Measurements from ENCODE around the gene LY6G6D.

LY6G6D gene

DNA sequence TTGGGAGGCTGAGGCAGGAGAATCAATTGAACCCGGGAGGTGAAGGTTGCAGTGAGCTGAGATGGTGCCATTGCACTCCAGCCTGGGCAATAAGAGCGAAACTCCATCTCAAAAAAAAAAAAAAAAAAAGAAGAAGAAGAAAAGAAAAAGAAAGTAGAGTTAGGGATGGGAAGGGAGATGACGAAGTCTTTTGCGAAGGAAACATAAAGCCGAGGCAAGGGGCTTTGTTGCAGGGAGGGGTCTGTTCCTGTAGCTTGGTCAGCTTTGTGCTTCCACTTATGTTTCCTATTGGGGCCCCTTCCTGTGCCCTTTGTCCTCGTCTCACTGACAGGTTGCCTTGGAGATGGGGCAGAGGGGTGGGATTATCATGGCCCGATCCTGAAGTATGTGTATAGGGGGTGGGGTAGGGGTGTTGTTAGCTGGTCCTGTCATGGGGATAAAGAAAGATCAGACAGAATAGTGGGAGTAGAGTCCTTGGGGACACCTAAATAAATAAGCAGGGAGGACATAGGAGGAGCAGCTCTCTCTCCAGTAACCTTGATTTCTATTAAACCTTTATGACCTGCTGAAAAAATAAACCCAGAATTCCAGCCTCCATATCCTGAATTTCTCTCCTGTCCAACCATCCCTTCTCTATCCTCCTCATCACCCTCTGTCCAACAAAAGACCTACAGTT is 22.3 kb downstream of the LY6G6D start:
- DNase-seq = peak; percentile 50

GRCh38 chr6:31737991-31738979 is 23.1 kb downstream of the LY6G6D start:
- peak; percentile 83 for DNase-seq

DNA sequence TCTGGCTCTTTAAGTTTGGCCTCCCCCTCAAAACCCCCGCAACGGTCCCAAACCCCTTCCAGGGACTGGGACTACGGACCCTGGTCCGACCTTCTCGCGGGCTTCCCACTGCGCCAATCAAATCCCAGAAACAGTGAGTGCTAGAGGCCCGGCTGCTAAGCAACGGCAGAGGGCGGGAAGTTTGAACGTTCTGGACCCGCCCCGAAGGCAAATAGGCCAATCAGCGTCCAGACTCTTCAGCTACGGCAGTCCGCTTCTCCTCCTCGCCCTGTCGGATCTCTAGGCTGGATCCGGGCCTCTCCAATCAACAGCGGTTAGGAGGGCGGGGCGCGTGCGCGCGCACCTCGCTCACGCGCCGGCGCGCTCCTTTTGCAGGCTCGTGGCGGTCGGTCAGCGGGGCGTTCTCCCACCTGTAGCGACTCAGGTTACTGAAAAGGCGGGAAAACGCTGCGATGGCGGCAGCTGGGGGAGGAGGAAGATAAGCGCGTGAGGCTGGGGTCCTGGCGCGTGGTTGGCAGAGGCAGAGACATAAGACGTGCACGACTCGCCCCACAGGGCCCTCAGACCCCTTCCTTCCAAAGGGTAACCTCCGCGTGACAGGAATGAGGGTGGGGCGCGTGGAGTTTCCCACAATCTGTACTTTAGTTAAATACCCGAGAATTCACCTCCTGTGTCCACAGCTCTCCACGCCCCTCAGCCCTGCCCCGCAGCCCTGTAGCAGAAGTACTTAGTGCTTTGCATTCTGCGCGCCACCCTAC is 24.7 kb downstream of the LY6G6D start, which contains the start of gene MSH5:
Gene MSH5, plus strand, starts transcription at position 367 of the 758 bp plus-strand sequence. CDS start 462 bp downstream, outside the sequence.
- peak; percentile 100 for DNase-seq

- no peak for DNase-seq
These were observed 25.5 kb downstream of the LY6G6D start for GRCh38 chr6:31740397-31741223.

DNA sequence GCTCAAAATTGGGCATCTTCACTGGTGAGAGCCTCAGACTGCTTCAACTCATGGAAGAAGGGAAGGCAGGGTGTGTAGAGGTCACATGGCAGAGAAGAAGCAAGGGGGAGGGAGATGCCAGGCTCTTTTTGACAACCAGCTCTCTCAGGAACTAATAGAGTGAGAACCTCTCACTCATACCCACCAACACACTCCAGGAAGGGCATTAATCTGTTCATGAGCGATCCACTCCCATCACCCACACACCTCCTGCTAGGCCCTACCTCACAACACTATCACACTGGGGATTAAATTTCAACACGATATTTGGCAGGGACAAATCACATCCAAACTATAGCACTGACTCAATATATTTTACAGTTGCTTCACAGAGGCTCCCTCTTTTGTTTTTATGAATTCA is 26.7 kb downstream of the LY6G6D start:
- DNase-seq = no peak

- DNase-seq = no peak
These were observed 27.7 kb downstream of the LY6G6D start for GRCh38 chr6:31742894-31743293.

GRCh38 chr6:31744422-31744821 is 29.3 kb downstream of the LY6G6D start:
- no peak for DNase-seq

- no peak for DNase-seq
These were observed 34.3 kb downstream of the LY6G6D start for GRCh38 chr6:31749301-31750036.

- DNase-seq = no peak
These were observed 35.4 kb downstream of the LY6G6D start for GRCh38 chr6:31750411-31751022.

- no peak for DNase-seq
These were observed 37.7 kb downstream of the LY6G6D start for GRCh38 chr6:31752739-31753319.

GRCh38 chr6:31758281-31758680 is 43.1 kb downstream of the LY6G6D start:
- no peak for DNase-seq

DNA sequence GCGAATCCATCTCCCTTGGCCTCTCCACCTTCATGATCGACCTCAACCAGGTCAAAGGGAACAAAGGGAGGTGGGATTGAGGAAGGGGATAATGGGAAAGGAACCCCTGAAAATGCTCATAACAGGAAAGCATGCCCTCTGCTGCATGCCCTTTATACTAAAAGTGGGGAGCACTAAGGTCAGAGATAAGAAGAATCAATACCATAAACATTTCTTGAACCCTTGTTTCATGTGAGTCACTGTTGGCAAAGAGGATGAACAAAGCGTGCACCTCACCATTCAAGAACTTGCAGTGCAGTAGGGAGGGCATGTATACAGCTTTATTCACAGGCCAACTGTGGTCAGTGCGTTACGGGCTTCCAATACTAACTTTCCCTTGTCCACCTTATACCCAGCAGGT is 45.6 kb downstream of the LY6G6D start:
- DNase-seq = no peak

DNA sequence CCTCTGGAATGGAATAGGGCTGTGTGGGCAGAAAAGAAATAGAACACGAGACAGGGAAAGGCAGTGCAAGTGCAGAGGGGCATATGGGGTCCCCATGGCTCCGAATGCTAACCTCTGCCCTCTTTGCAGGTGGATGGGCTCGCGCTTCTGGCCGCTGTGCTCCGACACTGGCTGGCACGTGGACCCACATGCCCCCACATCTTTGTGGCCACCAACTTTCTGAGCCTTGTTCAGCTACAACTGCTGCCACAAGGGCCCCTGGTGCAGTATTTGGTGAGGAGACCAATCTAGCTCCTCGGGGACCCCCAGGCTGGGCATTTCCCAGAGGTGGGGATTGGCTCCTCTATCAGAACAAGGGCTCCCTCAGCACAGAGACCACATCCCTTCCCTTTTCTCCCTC is 46.2 kb downstream of the LY6G6D start:
- DNase-seq = no peak

DNA sequence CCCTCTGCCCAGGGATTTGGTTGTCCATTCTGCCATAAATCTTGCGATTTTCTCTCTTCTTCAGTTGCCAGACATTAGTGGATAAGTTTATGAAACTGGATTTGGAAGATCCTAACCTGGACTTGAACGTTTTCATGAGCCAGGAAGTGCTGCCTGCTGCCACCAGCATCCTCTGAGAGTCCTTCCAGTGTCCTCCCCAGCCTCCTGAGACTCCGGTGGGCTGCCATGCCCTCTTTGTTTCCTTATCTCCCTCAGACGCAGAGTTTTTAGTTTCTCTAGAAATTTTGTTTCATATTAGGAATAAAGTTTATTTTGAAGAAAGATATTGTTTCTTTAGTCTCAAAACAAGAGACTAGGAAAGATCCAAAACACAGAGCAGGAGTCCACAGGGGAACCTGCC is 47.2 kb downstream of the LY6G6D start, which contains the start of gene SAPCD1:
Gene SAPCD1, plus strand, starts transcription at position 301 of the 400 bp plus-strand sequence. CDS start 399 bp downstream, outside the sequence.
- no peak for DNase-seq

- DNase-seq = no peak
These were observed 47.9 kb downstream of the LY6G6D start for GRCh38 chr6:31762878-31763618.

- no peak for DNase-seq
These were observed 48.4 kb downstream of the LY6G6D start for GRCh38 chr6:31763619-31763940.

DNA sequence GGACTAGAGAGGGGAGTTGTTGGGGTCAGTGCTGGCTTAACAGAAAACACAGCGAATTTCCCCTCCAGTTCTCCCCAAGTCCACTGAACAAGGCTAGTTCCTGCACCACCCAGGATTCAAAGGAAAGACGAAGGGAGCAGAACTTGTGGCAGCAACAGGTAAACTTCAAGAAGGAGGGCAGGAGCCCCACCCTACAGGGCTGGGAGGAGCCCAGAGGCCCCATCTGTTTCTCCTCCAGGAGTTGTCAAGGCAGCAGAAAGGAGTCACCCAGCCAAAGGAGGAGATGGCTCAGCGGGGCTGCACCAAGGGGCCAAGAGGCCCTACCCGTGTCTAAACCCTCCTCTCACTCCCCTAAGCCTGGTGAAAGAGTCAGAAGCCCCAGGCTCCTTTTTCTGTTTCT is 49.0 kb downstream of the LY6G6D start:
- no peak for DNase-seq

- DNase-seq = no peak
These were observed 50.4 kb downstream of the LY6G6D start for GRCh38 chr6:31765559-31765909.

DNA sequence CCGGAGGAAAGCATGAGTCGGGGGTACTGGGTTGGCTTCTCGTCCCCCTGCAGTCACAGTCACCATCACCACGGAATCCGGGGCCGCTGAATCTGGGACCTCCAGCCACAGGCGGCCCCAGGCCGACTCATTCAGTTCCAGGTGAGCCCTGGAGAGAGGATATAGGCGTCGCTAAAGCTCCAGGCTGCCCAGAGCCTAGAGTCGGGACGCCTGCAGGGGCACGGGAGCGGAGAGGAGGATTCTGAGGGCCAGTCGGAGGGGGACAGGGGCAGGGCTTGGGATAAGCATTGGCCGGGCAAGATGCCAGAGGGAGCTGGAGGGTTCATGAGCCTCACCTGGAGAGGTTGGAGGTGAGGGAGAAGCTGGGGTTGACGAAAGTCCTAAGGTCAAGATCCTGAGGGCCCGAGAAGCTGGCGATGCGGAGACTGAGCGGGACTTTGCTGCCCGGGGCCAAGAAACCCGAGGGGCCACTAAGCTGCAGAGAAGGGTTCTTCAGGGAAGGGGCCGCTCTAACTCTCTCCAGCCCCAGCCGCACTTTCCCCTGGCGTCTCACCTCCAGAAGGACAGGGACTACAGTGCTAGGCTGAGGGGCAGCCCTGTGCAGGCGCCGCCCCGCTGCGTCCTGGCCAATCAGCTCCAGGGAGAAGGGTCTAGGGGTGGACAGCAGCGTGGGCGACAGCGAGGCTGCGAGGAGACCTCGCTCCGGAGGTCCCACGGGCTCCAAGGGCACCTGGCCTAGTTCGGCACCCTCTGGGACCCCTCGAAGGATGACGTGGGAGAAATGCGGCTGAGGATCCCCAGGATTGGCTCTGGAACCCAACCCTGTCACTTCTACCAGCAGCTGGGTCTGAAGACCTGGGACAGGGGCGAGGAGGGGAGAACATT is 51.0 kb downstream of the LY6G6D start:
- no peak for DNase-seq

All from femur (tissue), 1 donor.